ENCODE results near the gene APOA1.
"Not testable (repeated sequence)": the region's sequence is repeated elsewhere in the genome, so short reads cannot be mapped to it uniquely, and the experiment has no call there.

GRCh38 chr11:116834535-116835041 is 2.8 kb downstream of the APOA1 start:
- TF ChIP-seq CTCF, EZH2 (IDR thresholded peaks at IDR 0.05): not testable (repeated sequence)
